IPS DF 6.9 (cell line): Measurements from ENCODE around the gene PRICKLE2.

Experiments used
- DNase-seq: peaks from one replicate; pipeline ENCODE4 v3.0.0-alpha.2; 2013; ENCODE audit warnings: low read depth, low spot score
- H3K27ac ChIP-seq: one replicate; pipeline ENCODE4 v1.5.1; 2013; ENCODE audit warnings: low read length, control low read depth
- H3K27me3 ChIP-seq: 2 replicates; pipeline ENCODE4 v1.6.1; 2013; ENCODE audit warnings: mild to moderate bottlenecking, low read length; ENCODE audit not compliant: control insufficient read depth, insufficient read depth
- H3K36me3 ChIP-seq: 2 replicates; pipeline ENCODE4 v1.6.1; 2013; ENCODE audit warnings: low read length; ENCODE audit not compliant: control insufficient read depth, insufficient read depth
- H3K4me1 ChIP-seq: 2 replicates; pipeline ENCODE4 v1.6.1; 2013; ENCODE audit warnings: low read length; ENCODE audit not compliant: control insufficient read depth, insufficient read depth
- H3K4me3 ChIP-seq: 2 replicates; pipeline ENCODE4 v1.5.1; 2013; ENCODE audit warnings: mild to moderate bottlenecking, low read length
- H3K9me3 ChIP-seq: 2 replicates; pipeline ENCODE4 v1.6.1; 2013; ENCODE audit warnings: low read length, inconsistent platforms; ENCODE audit not compliant: control insufficient read depth, insufficient read depth
- WGBS: extraction: QIAGEN DNeasy Blood & Tissue Kit; methylation state at CpG from one replicate; pipeline ENCODE4 v1.1.7; 2013; ENCODE audit warnings: mixed read lengths, missing lambda C conversion rate; ENCODE audit not compliant: insufficient read length, insufficient coverage; 5-methylcytosine and 5-hydroxymethylcytosine counted together

The PRICKLE2 gene

DNA sequence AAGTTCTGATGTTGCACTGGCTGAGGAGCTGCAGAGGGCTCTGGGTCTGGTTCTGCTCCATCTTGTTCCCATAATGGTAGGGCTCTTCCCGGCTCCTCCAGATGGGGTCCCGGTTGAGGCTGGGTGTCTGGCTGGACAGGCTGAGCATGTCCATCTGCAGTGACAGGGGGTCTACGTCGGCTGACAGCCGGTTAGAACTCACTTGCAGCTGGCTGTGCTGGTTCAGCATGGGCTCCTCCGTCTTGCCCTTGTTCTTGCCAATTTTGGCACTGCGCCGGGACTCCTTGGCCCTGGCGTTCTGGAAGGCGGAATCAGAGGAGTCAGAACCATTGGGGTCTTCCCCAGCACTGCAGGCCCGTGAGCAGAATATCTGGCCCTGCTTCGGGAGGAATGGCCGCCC lies 78.1 kb downstream of the PRICKLE2 start:
- DNase-seq: no peak
- WGBS: no CpG with 5 or more reads among the region's 13 CpGs
- peaks cover 3% of the 10 kb centered on the region; the same call in 1 of the 2 replicates for H3K4me1 ChIP-seq
- H3K27me3 ChIP-seq: no peaks in the 10 kb centered on the region
- H3K36me3 ChIP-seq: no peaks in the 10 kb centered on the region; the same call in 1 of the 2 replicates
- no peak overlapping the region for H3K4me3 ChIP-seq
- H3K27ac ChIP-seq: no peak overlapping the region
- no peaks in the 10 kb centered on the region for H3K9me3 ChIP-seq

DNA sequence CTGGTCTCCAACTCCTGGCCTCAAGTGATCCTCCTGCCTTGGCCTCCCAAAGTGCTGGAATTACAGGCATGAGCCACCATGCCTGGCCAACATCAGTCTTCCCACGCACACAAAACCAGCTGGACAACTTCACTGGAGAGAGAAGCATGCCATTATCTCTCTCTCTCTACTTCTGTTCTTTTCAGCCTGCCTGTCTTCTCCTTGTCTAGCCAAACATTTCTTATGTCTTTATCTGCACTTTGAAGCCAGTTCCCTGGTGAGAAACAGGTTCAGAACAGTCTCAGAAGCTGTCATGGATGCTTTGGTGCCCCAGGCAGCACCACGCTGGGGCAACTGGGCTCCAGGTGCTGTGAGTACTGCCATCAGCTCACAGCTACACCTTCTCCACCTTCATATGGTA lies 79.8 kb downstream of the PRICKLE2 start:
- Histone ChIP-seq H3K4me3 (no peak overlapping the region), H3K36me3 (no peaks in the 10 kb centered on the region; the same call in 1 of the 2 replicates), H3K9me3 (no peaks in the 10 kb centered on the region), H3K27me3 (no peaks in the 10 kb centered on the region), H3K4me1 (peaks cover 3% of the 10 kb centered on the region; the same call in 1 of the 2 replicates), H3K27ac (no peak overlapping the region)
- no CpG with 5 or more reads among the region's 2 CpGs for WGBS
- no peak for DNase-seq

DNA sequence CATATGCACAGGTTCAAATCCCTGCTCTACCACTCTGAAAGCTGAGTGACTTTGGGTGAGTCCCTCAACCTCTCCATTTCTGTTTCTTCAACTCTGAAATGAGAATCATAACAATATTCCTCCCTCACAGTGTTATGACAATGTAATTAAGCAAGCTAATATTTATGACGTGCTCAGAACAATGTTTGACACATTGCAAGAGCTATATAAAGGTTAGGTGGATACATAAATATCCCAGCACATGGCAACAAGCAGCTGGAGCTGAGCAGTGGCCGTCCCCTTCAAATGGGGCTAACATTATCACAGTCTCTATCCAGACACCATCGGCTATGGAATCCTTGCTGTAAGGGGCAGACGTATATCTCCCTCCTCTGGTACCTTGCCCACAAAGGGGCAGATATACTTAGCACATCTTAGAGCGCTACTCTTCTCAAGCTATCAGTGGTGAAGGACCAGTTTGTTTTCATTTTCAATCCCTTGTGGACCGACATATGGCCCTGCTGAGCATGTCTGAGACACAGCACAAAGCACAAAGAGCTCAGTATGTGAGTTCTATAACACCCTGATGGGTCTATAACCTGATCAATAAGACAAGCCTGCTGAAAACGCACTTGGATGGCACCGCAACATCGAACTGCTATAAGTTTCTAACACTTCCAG lies 80.9 kb downstream of the PRICKLE2 start:
- no CpG with 5 or more reads among the region's 9 CpGs for WGBS
- no peak overlapping the region for H3K27ac ChIP-seq

DNA sequence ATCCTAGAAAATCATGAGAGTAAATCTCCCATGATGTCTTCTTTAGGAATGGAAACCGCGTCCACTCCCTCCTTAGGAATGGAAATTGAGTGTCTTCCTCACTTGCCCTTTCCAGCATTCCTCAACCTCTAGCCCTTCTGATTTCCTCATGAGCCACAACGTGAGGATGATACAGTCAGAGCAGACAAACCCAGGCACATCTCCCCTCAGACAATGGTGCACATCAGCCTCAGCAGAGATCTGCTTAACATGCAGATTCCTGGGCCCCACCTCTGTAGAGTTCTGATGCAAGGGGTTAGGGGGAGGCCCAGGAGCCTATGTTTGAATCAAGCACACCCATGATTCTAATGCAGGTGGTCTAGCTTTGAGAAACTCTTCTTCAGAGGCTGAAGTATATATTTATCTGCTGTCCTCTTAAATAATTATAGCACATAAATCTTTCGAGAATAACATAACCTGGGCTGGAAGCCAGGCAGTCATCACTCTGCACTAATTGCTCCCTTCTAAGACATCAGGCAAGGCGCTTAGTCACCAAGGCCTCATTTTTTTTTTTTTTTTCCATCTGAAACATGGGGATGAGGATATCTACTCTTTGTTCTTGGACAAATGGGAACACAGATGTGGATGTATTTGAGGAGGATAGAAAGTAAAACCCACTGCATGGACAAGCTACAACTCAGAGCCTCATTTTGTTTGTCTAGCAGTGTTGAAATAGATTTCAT lies 81.7 kb downstream of the PRICKLE2 start:
- DNase-seq: no peak
- H3K27ac ChIP-seq: no peak overlapping the region
- no CpG with 5 or more reads among the region's 5 CpGs for WGBS

More for the DNA sequence above, 80.9 kb downstream of the PRICKLE2 start:
- no peaks in the 10 kb centered on the region for H3K27me3 ChIP-seq
- DNase-seq: no peak
- peaks cover 3% of the 10 kb centered on the region; the same call in 1 of the 2 replicates for H3K4me1 ChIP-seq
- no peak overlapping the region for H3K4me3 ChIP-seq
- no peaks in the 10 kb centered on the region; the same call in 1 of the 2 replicates for H3K36me3 ChIP-seq
- H3K9me3 ChIP-seq: no peaks in the 10 kb centered on the region

DNA sequence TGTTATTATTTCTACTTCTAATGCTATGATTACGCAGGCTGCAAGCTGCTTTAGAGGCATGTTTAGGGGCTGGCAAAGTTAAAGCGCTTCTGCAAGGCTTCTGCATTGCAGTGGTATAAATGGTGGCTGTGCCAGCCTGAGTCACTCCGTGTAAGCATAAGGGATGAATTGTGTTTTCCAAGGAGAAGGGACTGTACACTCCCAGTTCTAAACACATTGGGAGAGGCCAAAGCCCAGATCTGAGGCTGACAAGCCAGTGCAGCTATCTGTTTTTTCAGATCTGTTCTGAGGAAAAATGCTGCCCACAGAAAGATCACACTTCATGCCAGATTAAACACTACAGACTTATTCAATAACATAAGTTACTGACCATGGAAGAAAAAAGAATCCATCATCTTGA lies 83.8 kb downstream of the PRICKLE2 start:
- no CpG with 5 or more reads among the region's 3 CpGs for WGBS
- H3K4me1 ChIP-seq: peaks cover 3% of the 10 kb centered on the region; the same call in 1 of the 2 replicates
- H3K36me3 ChIP-seq: no peaks in the 10 kb centered on the region
- H3K27me3 ChIP-seq: no peaks in the 10 kb centered on the region
- H3K9me3 ChIP-seq: no peaks in the 10 kb centered on the region
- no peak overlapping the region for H3K27ac ChIP-seq
- no peak overlapping the region for H3K4me3 ChIP-seq
- DNase-seq: no peak

More for the DNA sequence above, 81.7 kb downstream of the PRICKLE2 start:
- no peak overlapping the region for H3K4me3 ChIP-seq
- H3K27me3 ChIP-seq: no peaks in the 10 kb centered on the region
- no peaks in the 10 kb centered on the region for H3K9me3 ChIP-seq
- H3K36me3 ChIP-seq: no peaks in the 10 kb centered on the region; the same call in 1 of the 2 replicates
- peaks cover 3% of the 10 kb centered on the region; the same call in 1 of the 2 replicates for H3K4me1 ChIP-seq

DNA sequence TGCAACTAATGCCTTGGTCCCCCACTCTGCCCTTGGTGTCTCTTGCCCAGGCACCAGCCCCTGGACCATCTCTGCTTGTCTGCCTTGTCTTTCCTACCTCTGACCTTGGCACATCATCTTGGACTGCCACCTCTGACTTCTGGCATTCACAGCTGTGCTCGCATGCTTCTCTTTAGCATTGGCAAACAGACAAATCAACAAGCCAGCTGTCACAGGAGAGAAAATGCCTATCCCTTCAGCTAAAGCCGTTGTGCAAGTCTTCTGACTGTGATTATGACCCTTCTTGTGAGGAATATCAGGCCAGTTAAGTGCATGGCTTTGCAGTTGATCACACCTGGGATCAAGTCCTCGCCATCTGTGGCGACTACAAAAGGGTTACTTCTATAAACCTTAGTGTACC lies 84.6 kb downstream of the PRICKLE2 start:
- no CpG with 5 or more reads among the region's 4 CpGs for WGBS
- no peaks in the 10 kb centered on the region for H3K36me3 ChIP-seq
- H3K27me3 ChIP-seq: no peaks in the 10 kb centered on the region
- H3K27ac ChIP-seq: no peak overlapping the region
- H3K4me1 ChIP-seq: peaks cover 3% of the 10 kb centered on the region; the same call in 1 of the 2 replicates
- no peak for DNase-seq
- no peak overlapping the region for H3K4me3 ChIP-seq
- no peaks in the 10 kb centered on the region for H3K9me3 ChIP-seq

DNA sequence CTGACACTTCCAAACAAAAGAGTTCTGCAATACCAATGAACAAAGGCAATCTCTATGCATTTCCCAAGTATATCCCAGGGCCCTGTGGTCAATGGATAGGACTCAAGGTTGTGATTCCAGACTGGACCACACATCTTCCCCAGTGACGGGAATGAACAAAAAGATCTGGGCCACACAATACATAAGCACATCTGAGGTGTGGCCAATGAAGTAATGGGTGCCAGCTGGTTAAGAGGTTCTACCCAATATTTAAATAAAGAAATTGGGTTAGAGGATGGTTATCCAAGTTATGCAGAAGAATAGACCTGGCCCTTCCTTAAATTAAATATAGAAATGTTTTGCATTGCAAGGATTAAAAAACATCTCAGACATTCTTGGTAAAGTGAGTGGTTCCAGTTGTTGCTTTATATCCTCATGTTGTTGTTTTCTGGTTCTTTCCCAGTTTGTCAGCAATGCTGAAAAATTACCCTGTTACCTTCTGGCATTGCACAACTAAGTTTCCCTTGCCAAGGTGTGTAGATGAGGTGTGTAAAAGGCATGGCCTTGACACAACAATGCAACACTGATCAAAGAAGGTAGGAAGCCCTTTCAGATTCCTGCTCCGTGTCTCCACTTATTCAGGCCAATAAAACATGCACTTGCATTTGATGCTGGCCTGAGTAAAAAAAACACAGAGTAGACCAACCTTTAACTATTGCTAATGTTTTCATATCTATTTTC lies 86.5 kb downstream of the PRICKLE2 start:
- H3K36me3 ChIP-seq: no peaks in the 10 kb centered on the region
- H3K4me1 ChIP-seq: peaks cover 3% of the 10 kb centered on the region; the same call in 1 of the 2 replicates
- no peak overlapping the region for H3K4me3 ChIP-seq
- no peak overlapping the region for H3K27ac ChIP-seq
- H3K9me3 ChIP-seq: no peaks in the 10 kb centered on the region
- no peaks in the 10 kb centered on the region for H3K27me3 ChIP-seq
- no CpG with 5 or more reads among the region's 2 CpGs for WGBS
- no peak for DNase-seq

DNA sequence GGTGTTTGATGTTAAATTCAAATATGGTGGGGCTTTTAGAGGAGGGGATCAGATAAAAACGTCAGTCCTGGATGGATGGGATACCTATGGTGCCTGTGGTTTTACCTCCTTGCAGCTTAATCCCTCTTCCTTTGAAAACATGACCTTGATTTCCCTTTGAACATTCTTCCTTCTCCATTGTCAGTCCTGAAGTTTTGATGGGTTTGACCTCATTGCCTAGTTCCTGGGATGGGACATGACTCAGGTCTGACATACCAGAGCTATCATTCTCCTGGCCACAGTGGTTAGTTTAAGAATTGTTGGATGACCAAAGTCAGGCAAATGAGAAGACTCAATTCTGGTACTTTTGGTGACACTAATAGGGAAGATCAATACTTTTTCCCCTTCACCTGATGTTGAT lies 87.2 kb downstream of the PRICKLE2 start:
- Histone ChIP-seq H3K36me3 (no peaks in the 10 kb centered on the region), H3K4me3 (no peak overlapping the region), H3K27ac (no peak overlapping the region), H3K9me3 (no peaks in the 10 kb centered on the region), H3K4me1 (no peaks in the 10 kb centered on the region), H3K27me3 (no peaks in the 10 kb centered on the region)
- DNase-seq: no peak
- no CpG with 5 or more reads among the region's 1 CpG for WGBS

DNA sequence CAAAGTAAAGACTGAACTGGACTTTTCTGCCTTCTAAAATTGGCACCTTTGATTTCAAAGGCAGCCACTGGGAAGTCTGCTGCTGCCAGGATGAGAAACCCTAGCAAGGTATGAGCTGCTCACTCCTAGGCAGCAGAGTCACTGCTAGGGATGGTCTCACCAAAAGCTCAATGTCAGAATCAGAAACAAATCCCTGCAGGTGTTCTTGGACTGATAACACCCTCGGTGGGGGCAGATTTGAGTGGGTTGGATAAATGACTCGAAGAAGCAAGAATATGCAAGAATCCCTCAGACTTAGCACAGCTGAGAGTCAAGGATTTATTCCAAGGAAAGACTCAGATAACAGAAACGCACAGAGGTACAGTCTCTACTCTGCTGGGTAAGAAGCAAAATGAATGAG lies 90.4 kb downstream of the PRICKLE2 start:
- H3K27ac ChIP-seq: no peak overlapping the region
- no peak for DNase-seq
- WGBS: no CpG with 5 or more reads among the region's 3 CpGs

GRCh38 chr3:64133987-64134386 lies 91.3 kb downstream of the PRICKLE2 start:
- no peaks in the 10 kb centered on the region for H3K4me1 ChIP-seq
- DNase-seq: no peak
- no peak overlapping the region for H3K27ac ChIP-seq
- WGBS: no CpG with 5 or more reads among the region's 6 CpGs
- H3K27me3 ChIP-seq: no peaks in the 10 kb centered on the region
- no peak overlapping the region for H3K4me3 ChIP-seq
- no peaks in the 10 kb centered on the region for H3K9me3 ChIP-seq
- no peaks in the 10 kb centered on the region for H3K36me3 ChIP-seq

More for the DNA sequence above, 90.4 kb downstream of the PRICKLE2 start:
- Histone ChIP-seq H3K27me3 (no peaks in the 10 kb centered on the region), H3K4me1 (no peaks in the 10 kb centered on the region), H3K4me3 (no peak overlapping the region), H3K9me3 (no peaks in the 10 kb centered on the region), H3K36me3 (no peaks in the 10 kb centered on the region)
